Stomach (tissue), 9 donors: ENCODE results near the gene RFXANK. TPM values are rescaled to one million over a fixed set of nuclear protein-coding genes. Genes with fewer than 3 reads are reported as not detected.
A peak's percentile ranks its signal among the peaks of the same experiment; 100 is the strongest.

ENCODE experiments used
- DNase-seq, 2 donors: peaks; one replicate each; pipeline versions ENCODE4 v3.0.0 to v3.0.0-alpha.2; 2013 to 2019
- H3K27ac ChIP-seq, 5 donors: fragments of 200-600 bp in 4 of 5; sonication (generic) in 4 of 5; one replicate each; pipeline ENCODE4 v1.5.1; 2013 to 2019; ENCODE audit warnings: mild to moderate bottlenecking in 1 of 5, moderate library complexity in 1 of 5
- H3K27me3 ChIP-seq, 3 donors: fragments of 200-600 bp; sonication (generic); one replicate each; pipeline ENCODE4 v1.5.1; 2017 to 2019; ENCODE audit warnings: mixed run types in 1 of 3
- H3K36me3 ChIP-seq, 4 donors: fragments of 200-600 bp; sonication (generic); 1 replicate in 3 of 4; 2 replicates in 1 of 4; pipeline ENCODE4 v1.5.1; 2016 to 2019
- H3K4me1 ChIP-seq, 4 donors: fragments of 200-600 bp; sonication (generic); one replicate each; pipeline ENCODE4 v1.5.1; 2016 to 2019
- H3K4me3 ChIP-seq, 4 donors: fragments of 200-600 bp; sonication (generic) in 3 of 4; one replicate each; pipeline ENCODE4 v1.5.1; 2016 to 2019; ENCODE audit warnings: mild to moderate bottlenecking in 1 of 4
- H3K9me3 ChIP-seq, 4 donors: fragments of 200-600 bp; sonication (generic); one replicate each; pipeline ENCODE4 v1.5.1; 2016 to 2019
- CTCF ChIP-seq, 7 experiments: fragments of 450-650 bp in 4 of 7; fragments of 200-600 bp in 3 of 7; sonication (generic) in 3 of 7; IDR thresholded peaks; one replicate each; pipeline ENCODE4 v1.5.1; 2016 to 2019; ENCODE audit warnings: antibody characterized with exemption in 7 of 7, control low read depth in 2 of 7, mild to moderate bottlenecking in 1 of 7
- EP300 ChIP-seq: sonication (generic); formaldehyde crosslinking; IDR thresholded peaks from one replicate; pipeline ENCODE4 v1.6.1; 2017; ENCODE audit warnings: antibody characterized with exemption
- POLR2A ChIP-seq, 4 donors: fragments of 450-650 bp; IDR thresholded peaks; one replicate each; pipeline ENCODE4 v1.6.1; 2016; ENCODE audit warnings: antibody characterized with exemption in 4 of 4, control low read depth in 2 of 4, mild to moderate bottlenecking in 1 of 4, moderate library complexity in 1 of 4
- POLR2AphosphoS5 ChIP-seq, 3 donors: sonication (generic); formaldehyde crosslinking; IDR thresholded peaks; one replicate each; pipeline ENCODE4 v1.6.1; 2016; ENCODE audit warnings: antibody characterized with exemption in 3 of 3
- WGBS, 5 donors: extraction: QIAGEN DNeasy Blood & Tissue Kit in 3 of 5; methylation state at CpG; one replicate each; pipeline versions ENCODE4 v1.1.5 to v1.1.7; 2013 to 2018; 5-methylcytosine and 5-hydroxymethylcytosine counted together
- intact Hi-C: fragments of 100-400 bp; cut with DNase I; formaldehyde crosslinking; loops from one replicate; pipeline ENCODE4 v1.15.1; 2023; ENCODE audit warnings: low total_unique reads
- polyA plus RNA-seq, 3 donors: library from polyadenylated mRNA; stranded (reverse); fragments of 200-250 nt; gene quantifications; one replicate each; pipeline ENCODE4 v1.2.3, GENCODE V29; 2013
- total RNA-seq, 5 donors: library from RNA; depleted of rRNA; stranded (reverse); fragments of >200 nt; gene quantifications; one replicate each; pipeline versions ENCODE4 v1.1.0 to v1.2.3, GENCODE V29; 2014 to 2016
- donor health status: healthy with polysubstance abuse.
- donor health status: Bipolar disorder and iron deficiency.
- donor health status: healthy.

The RFXANK gene
- total and polyA plus RNA-seq, 8 donors = 17.4 to 145 (median 112) TPM

GRCh38 chr19:19203012-19203856 lies 11.2 kb downstream of the RFXANK start, which contains the start of gene NR2C2AP:
NR2C2AP (minus strand) TSS chr19:19203414; CDS start chr19:19203060, 354 bp downstream.
- Histone ChIP-seq H3K4me3 (peak within 1 kb of the TSS; percentile 62 to 74 (median 68)), H3K36me3 (peaks cover 10 to 36% (median 35%) of the 10 kb centered on the region in 4 donors), H3K4me1 (peaks cover 7 to 24% (median 18%) of the 10 kb centered on the region in 4 donors), H3K27me3 (peaks cover 0 to 25% (median 0%) of the 10 kb centered on the region in 3 donors), H3K27ac (peak within 1 kb of the TSS; percentile 73 to 88 (median 82)), H3K9me3 (no peaks in the 10 kb centered on the region)
- intact Hi-C loops = no loop called here
- DNase-seq = peak; percentile 95 to 97
- 6 to 10% (median 9%) methylated on average over 41 to 60 of the region's 60 CpGs for WGBS, 5 donors
- TF ChIP-seq EP300 = no peak
- no peak for TF ChIP-seq CTCF (IDR thresholded peaks at IDR 0.05)
- TF ChIP-seq POLR2AphosphoS5 (IDR thresholded peaks at IDR 0.05) = peak in 2 of 3 donors; percentile 19 to 79
- TF ChIP-seq POLR2A (IDR thresholded peaks at IDR 0.05) = no peak

DNA sequence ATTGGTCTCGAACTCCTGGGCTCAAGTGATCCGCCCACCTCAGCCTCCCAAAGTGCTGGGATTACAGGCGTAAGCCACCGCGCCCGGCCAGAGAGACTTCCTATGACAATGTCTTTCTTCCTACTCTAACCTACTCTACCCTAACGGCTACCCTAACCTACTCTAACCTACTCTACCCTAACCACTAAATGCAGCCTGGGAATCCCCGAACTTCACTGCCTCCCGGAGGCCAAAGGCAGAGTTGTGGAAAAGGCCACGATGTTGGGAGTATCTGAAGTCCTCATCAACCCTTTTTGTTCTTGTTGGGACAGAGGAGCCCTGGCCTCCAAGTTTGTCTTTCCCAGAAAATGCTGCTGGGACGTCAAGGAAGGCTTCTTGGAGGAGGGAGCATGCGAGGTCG lies 12.1 kb downstream of the RFXANK start:
- Histone ChIP-seq H3K27ac (no peak overlapping the region), H3K9me3 (no peaks in the 10 kb centered on the region), H3K27me3 (peaks cover 0 to 33% (median 0%) of the 10 kb centered on the region in 3 donors), H3K4me3 (no peak overlapping the region), H3K36me3 (peaks cover under 1 to 27% (median 25%) of the 10 kb centered on the region in 4 donors), H3K4me1 (peaks cover 7 to 24% (median 18%) of the 10 kb centered on the region in 4 donors)
- 67 to 73% (median 72%) methylated on average over 13 of the region's 13 CpGs for WGBS, 5 donors
- no peak for TF ChIP-seq EP300
- no peak for TF ChIP-seq CTCF (IDR thresholded peaks at IDR 0.05)
- TF ChIP-seq POLR2A (IDR thresholded peaks at IDR 0.05) = no peak
- intact Hi-C loops = no loop called here
- no peak for DNase-seq

DNA sequence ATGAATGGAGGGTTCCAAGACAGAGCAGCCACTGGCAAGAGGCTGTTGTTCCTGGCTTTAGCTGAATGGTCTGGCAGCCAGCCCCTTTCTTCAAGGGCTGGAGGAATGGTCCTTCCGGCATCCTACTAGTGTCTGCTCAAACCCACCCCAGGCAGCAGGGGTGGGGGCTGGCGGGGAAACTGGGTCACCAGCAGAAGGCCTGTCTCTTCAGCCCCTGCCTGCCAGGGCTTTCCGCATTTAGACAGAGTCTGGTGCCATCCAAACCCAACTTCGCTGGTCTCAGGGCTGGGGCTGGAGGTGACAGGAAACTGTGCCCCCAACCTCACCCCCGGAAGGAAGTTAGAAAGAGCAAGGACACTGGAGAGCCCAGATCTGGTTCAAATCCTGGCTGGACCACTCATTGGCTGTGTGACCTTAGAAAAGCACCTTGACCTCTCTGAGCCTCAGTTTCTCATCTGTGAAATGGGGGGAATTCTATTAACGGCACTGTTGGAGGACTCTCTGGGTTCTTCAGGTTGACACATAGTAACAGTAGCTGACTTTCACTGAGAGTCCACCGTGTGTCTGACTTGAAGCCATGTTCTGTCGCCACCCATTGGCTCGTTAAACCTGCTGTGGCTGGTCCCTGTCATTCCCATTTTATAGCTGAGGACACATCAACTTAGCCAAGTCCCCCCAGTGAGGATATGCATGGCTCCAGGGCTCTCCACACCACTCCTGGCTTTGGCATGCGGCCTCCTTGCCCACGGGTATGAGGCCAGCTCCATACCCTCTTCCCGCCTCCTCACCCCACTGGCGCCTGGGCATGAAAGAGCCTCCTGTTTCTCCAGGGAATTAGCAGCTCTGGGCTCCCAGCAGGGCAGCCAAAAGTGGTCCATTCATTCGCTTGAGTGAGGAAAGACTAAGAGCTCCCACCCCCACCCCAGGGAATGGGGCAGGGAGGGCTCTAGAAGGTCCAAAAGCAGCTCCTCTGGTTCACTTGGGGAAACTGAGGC lies 13.7 kb downstream of the RFXANK start:
- H3K4me1 ChIP-seq = peaks cover 7 to 24% (median 18%) of the 10 kb centered on the region in 4 donors
- H3K27me3 ChIP-seq = peaks cover 0 to 49% (median 2%) of the 10 kb centered on the region in 3 donors
- TF ChIP-seq POLR2A (IDR thresholded peaks at IDR 0.05) = no peak
- no peak for TF ChIP-seq EP300
- no peak for TF ChIP-seq CTCF (IDR thresholded peaks at IDR 0.05)
- TF ChIP-seq POLR2AphosphoS5 (IDR thresholded peaks at IDR 0.05) = no peak
- no peak overlapping the region for H3K27ac ChIP-seq
- DNase-seq = peak in 1 of 2 donors; percentile 38
- H3K4me3 ChIP-seq = no peak overlapping the region
- WGBS, 5 donors = 46 to 56% (median 49%) methylated on average over 13 to 14 of the region's 14 CpGs
- H3K9me3 ChIP-seq = no peaks in the 10 kb centered on the region
- H3K36me3 ChIP-seq = peaks cover 0 to 14% (median 12%) of the 10 kb centered on the region in 4 donors
- intact Hi-C loops = no loop called here

GRCh38 chr19:19206938-19207337 lies 14.9 kb downstream of the RFXANK start:
- intact Hi-C loops = no loop called here
- H3K9me3 ChIP-seq = no peaks in the 10 kb centered on the region
- H3K4me1 ChIP-seq = peaks cover 7 to 19% (median 14%) of the 10 kb centered on the region in 4 donors
- no peak overlapping the region for H3K27ac ChIP-seq
- TF ChIP-seq EP300 = no peak
- no peak for TF ChIP-seq CTCF (IDR thresholded peaks at IDR 0.05)
- TF ChIP-seq POLR2AphosphoS5 (IDR thresholded peaks at IDR 0.05) = no peak
- no peak for TF ChIP-seq POLR2A (IDR thresholded peaks at IDR 0.05)
- H3K36me3 ChIP-seq = peaks cover 0 to 2% (median under 1%) of the 10 kb centered on the region in 4 donors
- no peak for DNase-seq
- H3K27me3 ChIP-seq = peaks cover 8 to 61% (median 14%) of the 10 kb centered on the region in 3 donors
- no peak overlapping the region for H3K4me3 ChIP-seq
- 44 to 53% (median 53%) methylated on average over 5 of the region's 5 CpGs for WGBS, 5 donors
